GM21526 (cell line): Measurements from ENCODE around the gene SUPT5H.

ENCODE experiments used
- ATAC-seq: cut with Tn5 transposase; IDR thresholded peaks from one replicate; pipeline ENCODE4 v1.9.1; 2021; ENCODE audit warnings: moderate library complexity; ENCODE audit not compliant: unreplicated experiment, low FRiP score

The SUPT5H gene

DNA sequence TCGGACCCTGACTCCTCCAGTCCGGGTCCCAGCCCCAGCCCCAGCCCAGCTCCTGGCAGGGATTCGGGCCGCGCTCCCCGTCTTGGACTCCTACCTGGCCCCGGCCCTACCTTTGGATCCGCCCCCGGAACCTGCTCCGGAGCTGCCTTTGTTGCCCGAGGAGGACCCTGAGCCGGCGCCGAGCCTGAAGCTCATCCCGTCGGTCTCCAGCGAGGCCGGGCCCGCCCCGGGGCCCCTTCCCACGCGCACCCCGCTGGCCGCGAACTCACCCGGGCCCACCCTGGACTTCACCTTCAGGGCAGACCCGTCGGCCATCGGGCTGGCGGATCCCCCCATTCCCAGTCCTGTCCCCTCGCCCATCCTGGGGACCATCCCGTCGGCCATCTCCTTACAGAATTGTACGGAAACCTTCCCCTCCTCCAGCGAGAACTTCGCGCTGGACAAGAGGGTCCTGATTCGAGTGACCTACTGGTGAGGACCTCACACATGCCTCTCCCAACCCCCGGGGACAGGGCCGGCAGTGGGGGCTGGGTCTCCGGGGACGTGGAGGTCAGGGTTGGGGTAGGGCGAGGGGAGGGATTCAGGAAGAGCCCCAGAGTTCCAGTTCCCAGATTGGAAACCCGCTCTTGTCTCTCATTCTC is 70.3 kb downstream of the SUPT5H start:
- no peak for ATAC-seq

DNA sequence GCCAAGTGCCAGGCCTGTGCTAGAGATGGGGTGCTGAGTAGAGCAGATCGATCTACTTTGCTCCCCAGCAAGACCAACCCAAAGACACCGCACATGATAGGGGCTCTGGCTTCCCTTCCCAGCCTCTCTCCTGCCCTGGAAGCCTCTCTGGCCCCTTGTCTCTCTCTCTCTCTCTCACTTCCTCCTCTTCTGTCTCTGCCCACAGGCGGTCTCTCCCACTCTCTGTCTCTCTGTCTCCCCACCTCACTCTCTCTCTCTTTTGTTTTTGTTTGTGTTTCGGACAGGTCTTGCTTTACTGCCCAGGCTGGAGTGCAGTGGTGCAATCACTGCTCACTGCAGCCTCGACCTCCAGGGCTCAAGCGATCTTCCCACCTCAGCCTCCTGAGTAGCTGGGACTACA is 70.9 kb downstream of the SUPT5H start:
- ATAC-seq: no peak

DNA sequence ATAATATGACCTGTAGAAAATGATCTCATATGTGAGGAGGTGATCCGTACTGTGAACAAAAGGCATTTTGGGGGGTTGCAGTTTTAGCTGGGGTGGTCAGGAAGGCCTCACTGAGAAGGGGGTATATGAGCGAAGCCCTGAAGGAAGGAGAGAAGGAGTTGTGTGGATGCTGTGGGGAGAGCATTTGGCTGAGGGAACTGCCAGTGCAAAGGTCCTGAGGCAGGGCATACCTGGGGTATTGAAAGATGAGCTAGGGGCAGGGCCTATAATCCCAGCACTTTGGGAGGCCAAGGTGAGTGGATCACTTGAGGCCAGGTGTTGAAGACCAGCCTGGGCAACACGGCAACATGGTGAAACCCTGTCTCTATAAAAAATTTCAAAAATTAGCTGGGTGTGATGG is 72.0 kb downstream of the SUPT5H start:
- no peak for ATAC-seq

DNA sequence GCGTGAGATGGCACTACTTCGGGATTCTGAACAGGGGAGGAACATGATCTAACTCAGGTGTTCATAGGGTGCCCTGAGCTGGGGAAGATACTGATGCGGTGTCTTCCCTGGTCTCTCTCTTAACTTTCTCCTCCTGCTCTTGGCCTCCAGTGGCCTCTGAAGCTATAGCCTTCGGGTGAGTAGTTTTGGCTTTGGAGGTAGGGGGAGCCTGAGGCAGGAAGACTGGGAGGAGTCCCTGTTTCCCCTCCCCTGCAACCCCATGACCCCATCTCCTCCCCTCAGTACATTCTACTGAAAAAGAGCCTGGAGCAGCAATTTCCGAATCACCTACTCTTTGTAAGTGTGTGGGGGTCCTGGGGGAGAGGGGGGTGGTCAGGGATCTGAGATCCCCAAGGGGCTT is 73.1 kb downstream of the SUPT5H start:
- no peak for ATAC-seq

DNA sequence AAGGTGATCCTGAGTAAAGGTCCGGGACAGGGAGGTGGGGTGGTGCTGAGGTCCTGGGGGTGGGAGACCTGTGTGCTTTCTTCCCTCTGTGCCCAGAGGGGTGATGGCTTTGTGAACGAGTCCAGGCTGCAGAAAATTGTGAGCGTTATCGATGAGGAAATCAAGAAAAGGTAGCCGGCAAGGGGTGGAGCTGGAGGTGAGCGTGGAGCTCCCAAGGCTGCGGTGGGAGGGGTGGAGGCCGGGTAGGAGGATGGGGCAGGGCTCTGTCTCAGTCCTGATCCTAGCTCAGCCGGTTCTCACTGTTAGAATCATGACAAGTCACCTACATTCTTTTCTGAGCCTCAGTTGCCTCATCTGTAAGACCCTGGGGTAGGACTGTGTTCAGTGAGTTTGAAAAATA is 73.6 kb downstream of the SUPT5H start:
- ATAC-seq: no peak

DNA sequence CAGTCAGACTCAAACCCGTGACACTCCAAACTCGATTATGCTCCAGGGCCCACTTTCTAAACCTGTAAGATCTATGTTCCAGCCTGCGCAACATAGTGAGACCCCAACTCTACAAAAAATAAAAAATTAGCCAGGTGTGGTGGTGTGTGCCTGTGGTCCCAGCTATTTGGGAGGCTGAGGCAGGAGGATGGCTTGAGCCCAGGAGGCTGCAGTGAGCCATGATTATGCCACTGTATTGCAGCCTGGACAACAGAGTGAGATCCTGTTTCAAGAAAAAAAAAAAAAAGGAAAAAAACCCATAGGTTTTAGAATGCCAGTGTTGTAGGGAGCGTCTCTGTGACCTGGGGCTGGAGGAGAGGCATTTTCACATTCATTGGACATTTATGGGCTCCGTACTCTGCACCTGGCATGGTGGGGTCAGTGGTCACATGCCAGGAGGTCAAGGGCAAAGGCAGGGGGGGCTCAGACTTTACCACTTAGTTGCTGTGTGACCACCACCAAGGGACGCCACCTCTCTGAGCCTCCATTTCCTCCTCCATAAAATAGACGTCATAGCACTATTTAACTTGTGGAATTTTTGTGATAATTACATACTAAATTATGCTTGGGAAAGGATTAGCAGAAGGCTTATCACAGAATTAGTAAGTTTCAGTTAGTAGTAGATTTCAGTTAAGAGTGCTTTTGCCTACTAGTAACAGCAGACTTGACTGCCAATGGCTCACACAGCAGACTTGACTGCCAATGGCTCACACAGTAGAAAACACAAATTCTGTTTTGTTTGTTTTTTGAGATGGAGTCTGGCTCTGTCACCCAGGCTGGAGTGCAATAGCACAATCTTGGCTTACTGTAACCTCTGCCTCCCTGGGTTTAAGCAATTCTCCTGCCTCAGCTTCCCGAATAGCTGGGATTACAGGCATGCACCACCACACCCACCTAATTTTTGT is 75.4 kb downstream of the SUPT5H start:
- no peak for ATAC-seq

DNA sequence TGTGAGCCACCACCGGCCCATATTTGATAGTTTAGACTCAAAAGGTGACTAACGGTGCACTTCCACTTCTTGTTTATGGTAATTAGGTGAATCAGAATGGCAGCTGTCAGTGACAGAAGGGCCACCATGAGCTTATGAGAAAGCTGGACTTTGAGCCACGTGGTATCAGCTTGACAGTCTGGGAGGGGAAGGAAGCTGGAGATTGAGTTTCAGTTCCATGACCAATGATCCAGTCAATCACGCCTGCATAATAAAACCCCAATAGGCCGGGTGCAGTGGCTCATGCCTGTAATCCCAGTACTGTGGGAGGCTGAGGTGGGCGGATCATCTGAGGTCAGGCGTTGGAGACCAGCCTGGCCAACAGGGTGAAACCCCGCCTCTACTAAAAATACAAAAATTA is 79.1 kb downstream of the SUPT5H start:
- ATAC-seq: no peak

- no peak for ATAC-seq
Observed at GRCh38 chr19:39525205-39525604, 79.8 kb downstream of the SUPT5H start.
